Endothelial cell of umbilical vein (primary cell): ENCODE data around the gene COX7B2. TPM values are rescaled to one million over a fixed set of nuclear protein-coding genes. Genes with fewer than 3 reads are reported as not detected.

ENCODE experiments used
- BruUV-seq: library from RNA; stranded (reverse); fragments of 400-500 nt; replicated peaks from 2 replicates; lab custom pipeline; 2021; lab: Mats Ljungman, UMichigan
- CTCF ChIA-PET: fragments of 300-600, 350-600 bp; sonication (Branson Sonifier 250); formaldehyde crosslinking; loops from one replicate; lab custom pipeline; 2021; ENCODE audit warnings: antibody characterized with exemption, inconsistent platforms; lab: Charles Lee
- POLR2A ChIA-PET: fragments of 300-600, 350-600 bp; sonication (Branson Sonifier 250); formaldehyde crosslinking; loops from one replicate; lab custom pipeline; 2021; ENCODE audit warnings: antibody characterized with exemption, inconsistent platforms; lab: Charles Lee
- DNase-seq: peaks from one replicate; pipeline ENCODE4 v3.0.0-alpha.2; 2011; ENCODE audit warnings: low read depth, low spot score
- FAIRE-seq: peaks from 2 replicates; lab custom pipeline; 2011; peaks lifted over from hg19 to GRCh38; lab: Jason Lieb, UNC
- H2AFZ ChIP-seq: 2 replicates; pipeline ENCODE4 v1.6.0; 2012; ENCODE audit warnings: low read depth, low read length, control low read depth, inconsistent platforms
- H3K27ac ChIP-seq: 2 replicates; pipeline ENCODE4 v1.5.1; 2011; ENCODE audit warnings: low read depth, mild to moderate bottlenecking, control low read depth, low read length, moderate library complexity; ENCODE audit not compliant: insufficient read depth
- H3K27me3 ChIP-seq, 2 experiments: 2 replicates each; pipeline versions ENCODE4 v1.6.0 to v1.6.1; 2011; ENCODE audit warnings: low read length in 2 of 2, mixed read lengths in 1 of 2; ENCODE audit not compliant: control insufficient read depth in 2 of 2, insufficient read depth in 2 of 2
- H3K36me3 ChIP-seq, 2 experiments: 2 replicates in 1 of 2; 3 replicates in 1 of 2; pipeline ENCODE4 v1.5.1; 2011; ENCODE audit warnings: low read length in 2 of 2, mild to moderate bottlenecking in 1 of 2, moderate library complexity in 1 of 2; ENCODE audit not compliant: control insufficient read depth in 2 of 2, insufficient read depth in 2 of 2; ENCODE audit errors: extremely low read depth in 1 of 2
- H3K4me1 ChIP-seq: 3 replicates; pipeline ENCODE4 v1.5.1; 2011; ENCODE audit warnings: mild to moderate bottlenecking, low read length; ENCODE audit not compliant: control insufficient read depth, insufficient read depth; ENCODE audit errors: extremely low read depth
- H3K4me2 ChIP-seq: 2 replicates; pipeline ENCODE4 v1.6.1; 2011; ENCODE audit warnings: low read length, control low read depth, mixed read lengths; ENCODE audit not compliant: insufficient read depth
- H3K4me3 ChIP-seq, 3 experiments: fragments of 200-600 bp in 1 of 3; sonication (generic), shearing (Covaris generic) in 1 of 3; replicated peaks in 1 of 3; 2 replicates each; pipeline ENCODE4 v1.5.1; 2011 to 2016; ENCODE audit warnings: control low read depth in 3 of 3, low read length in 3 of 3, mild to moderate bottlenecking in 2 of 3, inconsistent platforms in 1 of 3, low read depth in 1 of 3, moderate library complexity in 1 of 3; ENCODE audit not compliant: insufficient read depth in 1 of 3
- H3K79me2 ChIP-seq: 2 replicates; pipeline ENCODE4 v1.6.0; 2012; ENCODE audit warnings: low read length, inconsistent platforms; ENCODE audit not compliant: control insufficient read depth, insufficient read depth
- H3K9ac ChIP-seq: replicated peaks from 2 replicates; pipeline ENCODE3; 2011; ENCODE audit warnings: low read length, control low read depth; ENCODE audit not compliant: insufficient read depth; ENCODE audit errors: extremely low read depth
- H3K9me1 ChIP-seq: replicated peaks from 3 replicates; pipeline ENCODE4 v1.6.0; 2011; ENCODE audit warnings: mild to moderate bottlenecking, low read length; ENCODE audit not compliant: control insufficient read depth, insufficient read depth; ENCODE audit errors: extremely low read depth
- H3K9me3 ChIP-seq: replicated peaks from 2 replicates; pipeline ENCODE4 v1.5.1; 2012; ENCODE audit warnings: low read length, inconsistent platforms; ENCODE audit not compliant: control insufficient read depth, insufficient read depth
- H4K20me1 ChIP-seq: replicated peaks from 2 replicates; pipeline ENCODE3; 2011; ENCODE audit warnings: mild to moderate bottlenecking, low read length; ENCODE audit not compliant: control insufficient read depth, insufficient read depth; ENCODE audit errors: extremely low read depth
- EZH2 ChIP-seq: IDR thresholded peaks from 2 replicates; pipeline ENCODE4 v1.6.1; 2012; ENCODE audit warnings: borderline replicate concordance, low read depth, mild to moderate bottlenecking, moderate library complexity, low read length, inconsistent platforms; ENCODE audit not compliant: severe bottlenecking
- FOS ChIP-seq: IDR thresholded peaks from 2 replicates; pipeline ENCODE4 v1.6.1; 2011; ENCODE audit warnings: mild to moderate bottlenecking, low read length, moderate library complexity, borderline replicate concordance; ENCODE audit not compliant: insufficient read depth
- GATA2 ChIP-seq: IDR thresholded peaks from 2 replicates; pipeline ENCODE4 v1.7.0; 2011; ENCODE audit warnings: low read depth, mild to moderate bottlenecking, moderate library complexity, mixed read lengths, low read length; ENCODE audit not compliant: insufficient read length, insufficient read depth
- JUN ChIP-seq: IDR thresholded peaks from 2 replicates; pipeline ENCODE4 v1.6.1; 2011; ENCODE audit warnings: borderline replicate concordance, low read depth; ENCODE audit not compliant: insufficient read length, insufficient read depth
- MAX ChIP-seq: IDR thresholded peaks from 2 replicates; pipeline ENCODE4 v1.6.1; 2011; ENCODE audit not compliant: insufficient read depth, insufficient read length
- MYC ChIP-seq: IDR thresholded peaks from one replicate; pipeline ENCODE4 v1.6.1; 2011; ENCODE audit warnings: mild to moderate bottlenecking, low read depth, low read length
- POLR2A ChIP-seq: IDR thresholded peaks from 2 replicates; pipeline ENCODE4 v1.6.1; 2012; ENCODE audit warnings: low read depth, mild to moderate bottlenecking, control low read depth, low read length
- POLR2AphosphoS5 ChIP-seq: IDR thresholded peaks from 2 replicates; pipeline ENCODE4 v1.6.1; 2012; ENCODE audit warnings: low read depth, mild to moderate bottlenecking, control low read depth, low read length, moderate library complexity; ENCODE audit not compliant: insufficient read depth
- dilution Hi-C: fragments of 300-500 bp; cut with MboI; formaldehyde crosslinking; loops from one replicate; pipeline ENCODE4 v1.15.0; 2019; ENCODE audit warnings: low sequenced_read_pairs; ENCODE audit not compliant: extremely low pct_ligation_motif_present
- intact Hi-C: fragments of 100-400 bp; cut with micrococcal nuclease; formaldehyde crosslinking; loops from one replicate; pipeline ENCODE4 v1.10.0; 2022
- polyA plus RNA-seq, 4 experiments: library from polyadenylated mRNA; depleted of rRNA in 3 of 4; stranded (reverse) in 3 of 4; unstranded in 1 of 4; fragments of >200 nt; gene quantifications; 2 replicates each; pipeline versions ENCODE4 v1.2.1 to v1.2.3, GENCODE V29; 2011 to 2012; ENCODE audit warnings: missing spikeins in 1 of 4
- total RNA-seq: library from RNA; stranded (reverse); gene quantifications from 2 replicates; pipeline ENCODE4 v1.2.3, GENCODE V29; 2021
- TF ChIP-seq, protein P1 (sequence below), 2 donors: IDR thresholded peaks; 1 replicate in 1 of 2; 2 replicates in 1 of 2; pipeline ENCODE4 v1.5.1; 2011; ENCODE audit warnings: low read length in 2 of 2, mild to moderate bottlenecking in 2 of 2, moderate library complexity in 2 of 2, control low read depth in 1 of 2, inconsistent platforms in 1 of 2, low read depth in 1 of 2; ENCODE audit not compliant: insufficient read depth in 1 of 2; ENCODE audit errors: extremely low read depth in 1 of 2

Gene COX7B2
- total and polyA plus RNA-seq, 2 donors (not counting 3 experiments of a cell fraction or from before 2014, with no cell fraction given), result not detected

DNA sequence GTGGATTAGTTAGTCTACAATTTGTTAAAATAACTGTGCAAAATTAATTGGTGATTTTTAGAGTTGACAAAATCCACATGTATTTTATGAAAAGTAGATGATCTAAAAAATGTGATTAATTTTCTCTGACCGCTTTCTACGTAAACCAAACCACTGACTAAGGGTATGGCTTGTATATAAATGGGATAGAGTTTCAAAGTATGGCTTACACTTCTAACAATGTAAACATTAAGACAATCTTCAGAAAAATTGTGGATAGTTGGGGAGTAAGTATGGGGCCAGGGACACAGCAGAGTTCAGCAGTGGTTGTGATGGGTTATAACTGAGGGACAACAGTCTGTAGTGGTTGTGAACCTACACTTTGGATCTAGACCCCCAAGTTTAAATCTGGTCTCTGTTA, 44.5 kb upstream of the COX7B2 start:
- H3K4me2 ChIP-seq, result no peak overlapping the region
- no peak for FAIRE-seq
- intact Hi-C loops, result no loop called here

More for the DNA sequence above, 44.5 kb upstream of the COX7B2 start:
- Histone ChIP-seq H3K79me2 (no peaks in the 10 kb centered on the region), H3K9ac (no peak overlapping the region), H3K4me3 (no peak overlapping the region), H3K27ac (no peak overlapping the region), H2AFZ (no peak overlapping the region), H3K4me1 (no peaks in the 10 kb centered on the region), H3K36me3 (no peaks in the 10 kb centered on the region), H3K9me1 (no peaks in the 10 kb centered on the region), H3K9me3 (no peaks in the 10 kb centered on the region), H3K27me3 (peaks cover 0 to 2% of the 10 kb centered on the region in 2 experiments), H4K20me1 (no peaks in the 10 kb centered on the region)
- no TSS peak for BruUV-seq
- POLR2A ChIA-PET, result no interaction called here
- TF ChIP-seq FOS (no peak), MAX (no peak), EZH2 (no peak), POLR2AphosphoS5 (no peak), JUN (no peak), POLR2A (no peak), MYC (no peak), GATA2 (no peak)
- TF ChIP-seq, protein P1, sequence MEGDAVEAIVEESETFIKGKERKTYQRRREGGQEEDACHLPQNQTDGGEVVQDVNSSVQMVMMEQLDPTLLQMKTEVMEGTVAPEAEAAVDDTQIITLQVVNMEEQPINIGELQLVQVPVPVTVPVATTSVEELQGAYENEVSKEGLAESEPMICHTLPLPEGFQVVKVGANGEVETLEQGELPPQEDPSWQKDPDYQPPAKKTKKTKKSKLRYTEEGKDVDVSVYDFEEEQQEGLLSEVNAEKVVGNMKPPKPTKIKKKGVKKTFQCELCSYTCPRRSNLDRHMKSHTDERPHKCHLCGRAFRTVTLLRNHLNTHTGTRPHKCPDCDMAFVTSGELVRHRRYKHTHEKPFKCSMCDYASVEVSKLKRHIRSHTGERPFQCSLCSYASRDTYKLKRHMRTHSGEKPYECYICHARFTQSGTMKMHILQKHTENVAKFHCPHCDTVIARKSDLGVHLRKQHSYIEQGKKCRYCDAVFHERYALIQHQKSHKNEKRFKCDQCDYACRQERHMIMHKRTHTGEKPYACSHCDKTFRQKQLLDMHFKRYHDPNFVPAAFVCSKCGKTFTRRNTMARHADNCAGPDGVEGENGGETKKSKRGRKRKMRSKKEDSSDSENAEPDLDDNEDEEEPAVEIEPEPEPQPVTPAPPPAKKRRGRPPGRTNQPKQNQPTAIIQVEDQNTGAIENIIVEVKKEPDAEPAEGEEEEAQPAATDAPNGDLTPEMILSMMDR (IDR thresholded peaks at IDR 0.05; ENCODE audit: extremely low read depth in 1 of 2, insufficient read depth in 1 of 2, low read depth in 1 of 2, low read length in 2 of 2), result no peak
- dilution Hi-C loops, result no loop called here
- no peak for DNase-seq
- CTCF ChIA-PET, result interaction anchor here (0.9 to 1.5 kb wide), 2 partner anchors 10 to 169 kb away, joined by 3 to 4 read pairs; no protein-coding TSS in a partner anchor
